HG03095 (cell line): ENCODE data around the gene DPP10.

ENCODE experiments used
- ATAC-seq: cut with Tn5 transposase; IDR thresholded peaks from one replicate; pipeline ENCODE4 v1.9.1; 2021; ENCODE audit warnings: moderate library complexity; ENCODE audit not compliant: unreplicated experiment

Gene DPP10

GRCh38 chr2:115541814-115542213 lies 1099.4 kb downstream of the DPP10 start:
- no peak for ATAC-seq

DNA sequence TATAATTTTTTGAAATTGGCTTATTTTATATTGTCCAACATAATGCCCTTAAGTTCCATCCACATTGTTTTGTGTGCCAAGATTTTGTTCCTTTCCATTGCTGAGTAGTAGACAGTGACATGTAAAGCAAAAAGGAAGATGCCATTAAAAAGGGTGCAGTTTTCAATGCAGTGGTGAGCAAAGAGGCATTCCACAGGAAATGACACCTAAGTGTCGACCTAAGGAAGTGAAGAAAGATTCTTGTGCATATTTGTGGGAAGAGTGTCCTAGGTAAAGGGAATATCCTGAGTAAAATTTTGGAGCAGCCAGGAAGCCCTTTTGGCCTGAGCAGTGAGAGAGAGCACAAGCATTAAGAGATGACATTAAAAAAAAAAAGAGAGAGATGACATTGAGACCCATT lies 1099.9 kb downstream of the DPP10 start:
- ATAC-seq, result no peak

DNA sequence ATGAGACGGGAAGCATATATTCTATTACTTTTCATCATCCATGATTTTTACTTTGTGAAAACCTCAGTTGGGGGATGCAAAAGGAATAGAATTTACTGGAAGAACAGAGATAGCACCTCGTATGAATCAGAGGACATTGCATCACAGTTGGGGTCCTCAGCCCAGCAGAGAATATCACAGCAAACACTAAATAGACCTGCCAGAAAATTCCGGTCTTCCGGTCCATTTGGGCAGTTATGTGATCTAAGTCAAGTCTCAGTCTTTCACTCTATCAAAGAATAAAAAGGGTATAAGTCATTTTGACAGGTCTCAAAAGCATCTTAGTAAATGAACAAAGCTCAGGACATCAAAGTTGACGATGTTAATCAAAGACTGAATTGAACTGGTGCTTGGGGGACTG lies 1100.6 kb downstream of the DPP10 start:
- no peak for ATAC-seq

DNA sequence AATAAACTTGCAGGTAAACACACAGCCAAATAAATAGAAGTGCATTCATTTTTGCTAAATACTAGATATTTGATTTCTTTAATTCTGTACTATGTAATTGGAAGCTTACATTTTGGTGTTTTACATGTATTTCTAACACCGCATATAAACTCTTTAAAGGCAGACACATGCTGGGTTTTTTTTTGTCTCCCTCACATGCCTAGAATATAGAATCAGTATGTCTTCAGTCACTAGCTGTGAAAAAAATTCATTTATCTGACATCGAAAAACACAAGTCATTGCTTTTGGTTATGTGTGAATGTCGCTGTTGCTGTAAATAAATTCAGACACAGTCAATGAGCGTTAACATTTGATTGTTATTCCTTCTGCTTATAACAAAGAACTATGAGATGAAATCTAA lies 1101.0 kb downstream of the DPP10 start:
- no peak for ATAC-seq

DNA sequence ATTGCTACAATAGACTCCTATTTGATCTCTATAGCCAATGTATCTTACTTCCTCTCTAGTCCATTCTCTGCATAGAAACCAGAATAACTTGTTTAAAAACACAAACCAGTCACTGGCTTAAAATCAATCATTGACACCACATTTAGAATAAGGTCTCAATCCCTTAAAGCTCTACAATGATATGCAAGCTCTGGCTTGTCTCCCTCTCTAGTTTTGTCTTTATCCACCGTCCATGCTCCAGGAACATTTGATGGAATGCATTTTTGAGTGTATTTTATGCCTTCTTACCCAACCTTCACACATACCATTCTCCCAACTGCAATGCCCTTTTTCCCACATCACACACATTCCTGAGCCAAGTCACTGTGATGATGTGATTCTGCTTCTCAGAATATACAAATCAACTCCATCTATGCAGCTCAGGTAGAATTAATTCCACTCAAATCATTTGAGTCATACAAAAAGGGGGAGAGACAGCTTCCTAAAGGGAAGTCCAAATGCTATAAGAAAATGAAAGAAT lies 1107.2 kb downstream of the DPP10 start:
- no peak for ATAC-seq

GRCh38 chr2:115552726-115553125 lies 1110.3 kb downstream of the DPP10 start:
- ATAC-seq, result no peak

DNA sequence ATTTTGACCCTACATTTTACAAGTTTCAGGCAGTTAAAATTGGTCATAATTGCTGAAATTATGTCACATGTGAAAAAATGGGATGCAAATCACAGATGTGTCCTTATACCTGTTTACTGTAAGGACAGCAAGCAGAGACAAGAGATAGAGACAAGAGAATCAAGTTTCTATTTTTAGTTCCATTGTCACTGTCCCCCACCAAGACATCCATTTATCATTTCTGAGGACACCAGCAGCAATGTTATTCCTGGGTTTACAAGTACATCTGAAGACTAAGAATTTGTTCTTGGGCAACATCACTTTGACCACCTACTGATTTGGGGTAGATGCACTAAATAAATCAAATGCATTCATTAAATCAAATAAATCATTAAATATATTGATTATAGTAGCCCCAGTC lies 1111.7 kb downstream of the DPP10 start:
- no peak for ATAC-seq

- ATAC-seq, result no peak
These were observed 1116.3 kb downstream of the DPP10 start for GRCh38 chr2:115558725-115559124.

DNA sequence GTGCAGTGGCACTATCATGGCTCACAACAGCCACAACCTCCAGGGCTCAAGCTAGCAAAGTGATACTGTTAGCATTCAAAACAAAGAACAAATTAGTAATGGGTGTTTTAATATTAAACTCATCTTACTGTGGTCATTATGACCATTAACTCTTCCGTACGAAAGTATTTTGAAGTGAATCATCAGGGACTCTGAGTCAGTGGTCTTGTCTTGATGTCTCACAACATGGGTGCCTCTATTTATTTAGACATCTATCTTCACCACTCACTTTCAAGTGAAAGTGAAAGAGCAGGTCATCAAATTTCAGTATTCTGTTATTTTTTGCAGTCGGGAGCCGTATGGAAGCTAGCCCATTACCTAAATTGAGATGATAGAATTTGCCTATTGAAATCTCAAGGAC lies 1118.2 kb downstream of the DPP10 start:
- ATAC-seq, result no peak

- no peak for ATAC-seq
These were observed 1126.2 kb downstream of the DPP10 start for GRCh38 chr2:115568643-115569042.

DNA sequence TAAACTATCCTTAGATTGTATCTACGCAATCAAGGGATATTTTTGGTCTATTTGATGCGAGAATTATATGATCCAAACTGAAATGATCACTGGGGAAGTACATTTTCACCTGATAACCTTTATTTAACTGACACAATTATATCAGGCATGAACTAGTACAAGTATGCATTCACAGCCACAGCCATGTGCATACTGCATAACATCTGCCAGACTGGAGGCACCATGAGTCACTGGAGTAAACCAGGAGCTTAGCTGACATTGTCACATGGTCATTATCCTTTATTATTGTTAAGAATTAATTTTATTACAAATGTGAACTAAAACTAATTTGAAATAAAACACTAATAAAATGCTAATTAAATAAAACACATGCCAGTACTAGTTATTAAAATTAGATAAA lies 1127.1 kb downstream of the DPP10 start:
- no peak for ATAC-seq

DNA sequence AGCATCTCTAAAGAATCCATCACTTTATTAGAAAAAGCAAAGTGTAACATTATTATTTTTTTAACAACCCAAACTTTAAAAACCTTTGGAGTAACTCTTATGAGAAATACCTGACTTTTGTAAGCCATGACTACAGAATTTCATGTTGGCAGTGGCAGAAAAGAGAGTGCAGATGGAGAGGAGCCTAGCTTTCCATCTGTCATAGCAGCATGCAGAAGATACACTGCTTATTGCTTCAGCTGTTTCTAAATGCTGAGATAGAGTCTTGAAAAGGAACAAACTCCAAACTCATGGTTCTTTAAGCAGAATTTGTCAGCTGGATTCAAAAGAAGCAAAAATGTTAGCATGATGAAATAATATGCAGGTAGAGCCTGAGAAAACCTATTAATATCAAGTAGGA lies 1130.3 kb downstream of the DPP10 start:
- ATAC-seq, result no peak

DNA sequence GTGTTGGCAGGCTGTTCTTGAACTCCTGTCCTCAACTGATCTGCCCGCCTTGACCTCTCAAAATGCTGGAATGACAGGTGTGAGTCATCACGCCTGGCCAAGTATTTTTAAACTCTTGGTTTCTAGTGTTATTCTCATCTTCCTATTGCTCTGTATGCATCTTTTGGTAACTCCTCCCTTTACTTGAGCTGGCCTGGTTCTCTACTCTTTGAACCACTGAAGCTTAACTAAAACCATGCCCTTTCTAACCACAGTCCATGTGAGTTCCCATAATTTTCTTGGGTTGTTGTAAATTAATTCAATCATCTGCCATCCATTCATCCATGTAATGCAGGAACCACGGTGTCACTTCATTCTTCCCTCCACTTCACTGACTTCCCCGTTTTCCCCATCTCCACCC lies 1131.3 kb downstream of the DPP10 start:
- no peak for ATAC-seq

DNA sequence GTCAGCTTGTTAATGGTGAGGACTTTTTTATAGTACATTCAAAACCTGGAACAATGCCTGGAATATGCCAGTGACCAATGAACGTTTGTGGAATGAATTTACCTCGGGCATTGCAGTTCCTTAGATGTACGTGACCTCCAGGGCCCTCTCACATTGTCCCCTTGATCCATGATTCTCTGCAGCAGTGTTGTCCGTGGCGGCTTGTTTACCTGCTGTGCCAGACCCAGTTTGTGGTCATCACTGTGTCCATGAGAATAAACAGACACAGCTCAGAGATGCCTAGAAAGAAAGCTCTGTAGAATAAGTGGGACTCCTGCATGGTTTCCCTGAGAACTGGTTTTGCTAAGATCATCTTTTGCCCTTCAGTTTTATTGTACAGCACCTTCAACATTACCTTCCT lies 1132.2 kb downstream of the DPP10 start:
- ATAC-seq, result no peak

GRCh38 chr2:115580784-115581183 lies 1138.3 kb downstream of the DPP10 start:
- ATAC-seq, result no peak

DNA sequence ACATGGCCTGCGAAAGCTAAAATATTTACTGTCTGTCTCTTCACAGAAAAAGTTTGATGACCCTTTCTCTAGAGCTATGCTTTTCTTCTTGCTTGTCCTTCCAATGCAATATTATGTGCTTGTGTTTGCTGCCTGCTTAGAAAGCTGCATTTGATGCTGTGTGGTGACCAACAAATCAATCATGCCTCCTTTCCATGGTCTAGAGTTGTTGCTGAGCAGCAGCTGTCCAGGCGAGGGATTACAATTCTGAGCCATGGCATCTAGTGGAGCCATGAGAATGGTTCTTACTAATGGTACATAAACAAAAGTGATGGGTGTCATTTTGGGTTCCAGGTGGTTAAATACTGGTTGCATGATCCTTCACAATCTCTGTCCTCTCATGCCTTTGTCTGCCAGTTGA lies 1142.1 kb downstream of the DPP10 start:
- no peak for ATAC-seq

GRCh38 chr2:115596659-115597375 lies 1154.4 kb downstream of the DPP10 start:
- ATAC-seq, result no peak

DNA sequence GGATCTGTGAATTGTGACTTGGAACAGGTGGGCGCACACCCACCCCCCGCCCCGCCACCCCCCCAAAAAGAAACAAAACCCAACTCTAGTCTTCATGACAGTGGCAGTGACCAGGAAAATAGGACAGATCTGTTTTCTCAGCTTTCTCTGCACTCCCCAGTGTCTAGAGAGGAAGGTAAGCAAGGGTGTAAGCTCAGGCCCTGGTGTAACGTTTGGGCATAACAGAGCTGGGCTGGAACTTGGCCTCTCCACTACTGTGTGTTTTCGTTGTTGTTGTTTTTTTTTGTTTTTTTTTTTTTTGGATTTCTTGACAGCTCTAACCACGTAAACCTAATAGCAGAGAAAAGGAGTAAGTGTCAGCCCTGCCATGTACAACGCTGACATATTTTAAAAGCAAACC lies 1160.8 kb downstream of the DPP10 start:
- ATAC-seq, result no peak

GRCh38 chr2:115606350-115606749 lies 1163.9 kb downstream of the DPP10 start:
- ATAC-seq, result no peak

DNA sequence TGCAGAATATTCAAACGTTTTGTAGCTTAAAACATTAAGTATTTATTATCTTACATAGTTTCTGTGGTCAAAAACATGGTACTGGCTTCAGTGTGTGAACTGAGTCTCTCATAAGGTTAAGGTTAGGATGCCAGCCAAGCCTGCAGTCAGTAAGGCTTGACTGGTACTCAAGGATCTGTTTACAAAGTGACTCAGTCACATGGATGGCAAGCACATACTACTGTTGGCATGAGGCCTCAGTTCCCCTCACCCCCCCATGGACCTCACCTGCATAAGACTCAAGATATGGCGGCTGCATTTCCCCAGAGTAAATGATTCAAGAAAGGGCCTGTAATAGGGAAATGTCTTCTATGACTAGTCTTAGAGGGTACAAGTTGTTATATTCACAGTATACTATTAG lies 1167.5 kb downstream of the DPP10 start:
- ATAC-seq, result no peak

- ATAC-seq, result no peak
These were observed 1168.4 kb downstream of the DPP10 start for GRCh38 chr2:115610888-115611287.

- no peak for ATAC-seq
These were observed 1181.9 kb downstream of the DPP10 start for GRCh38 chr2:115624332-115624731.

DNA sequence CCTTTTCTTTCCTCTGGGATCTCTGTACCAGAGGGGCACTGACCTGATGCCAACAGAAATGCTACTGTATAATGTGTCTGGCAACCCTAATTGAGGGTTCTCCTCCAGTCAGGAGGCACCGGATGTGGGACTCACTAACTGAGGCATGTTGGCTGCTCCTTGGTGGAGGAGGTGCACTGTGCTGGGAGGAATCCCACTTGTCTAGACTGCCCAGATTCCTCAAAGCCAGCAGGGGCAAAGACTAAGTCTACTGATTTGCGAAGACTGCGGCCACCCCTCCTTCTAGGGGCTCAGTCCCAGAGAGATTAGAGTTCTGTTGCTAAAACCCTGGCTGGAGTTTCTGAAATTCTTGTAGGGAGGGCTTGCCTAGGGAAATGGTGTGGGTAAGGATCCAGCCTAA lies 1192.1 kb downstream of the DPP10 start:
- no peak for ATAC-seq
